Thyroid gland (tissue), 4 donors: ENCODE data around the gene LGALS4. TPM values are rescaled to one million over a fixed set of nuclear protein-coding genes. Genes with fewer than 3 reads are reported as not detected.
"Not testable (repeated sequence)": the region's sequence is repeated elsewhere in the genome, so short reads cannot be mapped to it uniquely, and the experiment has no call there.

Source experiments
- DNase-seq, 2 donors: peaks; one replicate each; pipeline ENCODE4 v3.0.0-alpha.2; 2019
- H3K27ac ChIP-seq, 3 donors: fragments of 200-600 bp; sonication (generic); 1 replicate in 2 of 3; 2 replicates in 1 of 3; pipeline ENCODE4 v1.5.1; 2016 to 2019; ENCODE audit warnings: mild to moderate bottlenecking in 1 of 3, moderate library complexity in 1 of 3
- H3K27me3 ChIP-seq: fragments of 200-600 bp; sonication (generic); one replicate; pipeline ENCODE4 v1.5.1; 2019
- H3K36me3 ChIP-seq, 2 donors: fragments of 200-600 bp; sonication (generic); one replicate each; pipeline ENCODE4 v1.5.1; 2016 to 2019
- H3K4me1 ChIP-seq, 2 donors: fragments of 200-600 bp; sonication (generic); one replicate each; pipeline ENCODE4 v1.5.1; 2017 to 2019
- H3K4me3 ChIP-seq, 3 donors: fragments of 200-600 bp; sonication (generic); replicated peaks in 1 of 3; 1 replicate in 2 of 3; 2 replicates in 1 of 3; pipeline ENCODE4 v1.5.1; 2016; ENCODE audit warnings: mild to moderate bottlenecking in 1 of 3
- H3K9me3 ChIP-seq: fragments of 200-600 bp; sonication (generic); one replicate; pipeline ENCODE4 v1.5.1; 2017
- CTCF ChIP-seq, 6 experiments: fragments of 200-600 bp in 3 of 6; fragments of 450-650 bp in 3 of 6; sonication (generic) in 3 of 6; IDR thresholded peaks; one replicate each; pipeline ENCODE4 v1.5.1; 2016 to 2019; ENCODE audit warnings: antibody characterized with exemption in 6 of 6, mild to moderate bottlenecking in 2 of 6, inconsistent platforms in 1 of 6, moderate library complexity in 1 of 6
- POLR2A ChIP-seq, 2 donors: fragments of 450-650 bp; IDR thresholded peaks; one replicate each; pipeline ENCODE4 v1.6.1; 2017; ENCODE audit warnings: antibody characterized with exemption in 2 of 2, mild to moderate bottlenecking in 2 of 2, moderate library complexity in 1 of 2
- WGBS, 2 donors: methylation state at CpG; one replicate each; pipeline ENCODE4 v1.1.5; 2017; 5-methylcytosine and 5-hydroxymethylcytosine counted together
- intact Hi-C: fragments of 100-400 bp; cut with DNase I; formaldehyde crosslinking; loops from one replicate; pipeline ENCODE4 v1.15.1; 2023
- total RNA-seq, 4 donors: library from RNA; depleted of rRNA; stranded (reverse); fragments of >200 nt; gene quantifications; one replicate each; pipeline ENCODE4 v1.2.3, GENCODE V29; 2016

Gene LGALS4
- total RNA-seq, 4 donors from 2014 or later = 1.6 TPM; not detected in 2

- DNase-seq = no peak
- intact Hi-C loops = no loop called here
- 92 to 95% methylated on average over 10 of the region's 10 CpGs for WGBS, 2 donors
- no peak overlapping the region for H3K4me3 ChIP-seq
- H3K27ac ChIP-seq = no peak overlapping the region
- no peaks in the 10 kb centered on the region for H3K9me3 ChIP-seq
- H3K36me3 ChIP-seq = no peaks in the 10 kb centered on the region
- TF ChIP-seq CTCF (IDR thresholded peaks at IDR 0.05) = no peak
- no peak for TF ChIP-seq POLR2A (IDR thresholded peaks at IDR 0.05)
- H3K4me1 ChIP-seq = no peaks in the 10 kb centered on the region
- H3K27me3 ChIP-seq = no peaks in the 10 kb centered on the region
These were observed 13.6 kb downstream of the LGALS4 start for GRCh38 chr19:38799104-38799503.

DNA sequence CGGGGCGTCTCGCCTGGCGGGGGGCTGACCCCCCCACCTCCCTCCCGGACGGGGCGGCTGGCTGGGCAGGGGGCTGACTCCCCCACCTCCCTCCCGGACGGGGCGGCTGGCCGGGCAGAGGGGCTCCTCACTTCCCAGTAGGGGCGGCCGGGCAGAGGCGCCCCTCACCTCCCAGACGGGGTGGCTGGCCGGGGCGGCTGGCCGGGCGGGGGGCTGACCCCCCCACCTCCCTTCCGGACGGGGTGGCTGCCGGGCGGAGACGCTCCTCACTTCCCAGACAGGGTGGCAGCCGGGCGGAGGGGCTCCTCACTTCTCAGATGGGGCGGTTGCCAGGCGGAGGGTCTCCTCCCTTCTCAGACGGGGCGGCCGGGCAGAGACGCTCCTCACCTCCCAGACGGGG, 15.0 kb downstream of the LGALS4 start:
- H3K36me3 ChIP-seq, intact Hi-C loops, DNase-seq, H3K4me1 ChIP-seq, H3K9me3 ChIP-seq, H3K27ac ChIP-seq, H3K27me3 ChIP-seq, H3K4me3 ChIP-seq: not testable (repeated sequence)
- no CpG with 5 or more reads among the region's 33 CpGs for WGBS, 2 donors

GRCh38 chr19:38796154-38796553, 16.6 kb downstream of the LGALS4 start:
- H3K36me3 ChIP-seq = no peaks in the 10 kb centered on the region
- no peaks in the 10 kb centered on the region for H3K27me3 ChIP-seq
- intact Hi-C loops = no loop called here
- H3K4me1 ChIP-seq = peaks cover 0 to 13% of the 10 kb centered on the region in 2 donors
- WGBS, 2 donors = 45 to 46% methylated on average over 2 of the region's 2 CpGs
- H3K27ac ChIP-seq = no peak overlapping the region
- no peaks in the 10 kb centered on the region for H3K9me3 ChIP-seq
- no peak for DNase-seq
- no peak overlapping the region for H3K4me3 ChIP-seq
- TF ChIP-seq CTCF (IDR thresholded peaks at IDR 0.05) (no peak), POLR2A (IDR thresholded peaks at IDR 0.05) (no peak)

- no peak overlapping the region for H3K4me3 ChIP-seq
- 88 to 92% methylated on average over 4 of the region's 4 CpGs for WGBS, 2 donors
- H3K4me1 ChIP-seq = peaks cover 0 to 13% of the 10 kb centered on the region in 2 donors
- intact Hi-C loops = no loop called here
- DNase-seq = no peak
- no peaks in the 10 kb centered on the region for H3K9me3 ChIP-seq
- TF ChIP-seq POLR2A (IDR thresholded peaks at IDR 0.05) = no peak
- H3K27ac ChIP-seq = no peak overlapping the region
- H3K36me3 ChIP-seq = no peaks in the 10 kb centered on the region
- no peaks in the 10 kb centered on the region for H3K27me3 ChIP-seq
These were observed 17.2 kb downstream of the LGALS4 start for GRCh38 chr19:38795549-38795948.

DNA sequence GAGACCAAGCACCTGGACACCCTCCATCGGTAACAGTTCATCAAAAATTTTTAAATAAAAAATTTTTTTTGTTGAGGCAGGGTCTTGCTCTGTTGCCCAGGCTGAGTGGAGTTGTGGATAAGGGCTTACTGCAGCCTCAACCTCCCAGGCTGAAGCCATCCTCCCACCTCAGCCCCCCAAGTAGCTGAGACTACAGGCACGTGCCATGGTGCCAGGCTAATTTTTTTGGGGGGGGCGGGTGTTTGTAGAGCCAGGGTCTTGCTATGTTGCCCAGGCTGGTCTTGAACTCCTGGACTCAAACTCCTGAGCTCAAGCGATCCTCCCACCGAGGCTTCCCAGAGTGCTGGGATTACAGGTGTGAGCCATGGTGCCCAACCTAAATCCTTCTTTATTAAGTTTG, 19.1 kb downstream of the LGALS4 start:
- no peak for DNase-seq
- H3K4me3 ChIP-seq = no peak overlapping the region
- 92 to 95% methylated on average over 5 of the region's 5 CpGs for WGBS, 2 donors
- H3K27ac ChIP-seq = no peak overlapping the region
- intact Hi-C loops = no loop called here
- H3K27me3 ChIP-seq = no peaks in the 10 kb centered on the region
- no peaks in the 10 kb centered on the region for H3K9me3 ChIP-seq
- TF ChIP-seq CTCF (IDR thresholded peaks at IDR 0.05) (no peak), POLR2A (IDR thresholded peaks at IDR 0.05) (no peak)
- no peaks in the 10 kb centered on the region for H3K36me3 ChIP-seq
- peaks cover 0 to 13% of the 10 kb centered on the region in 2 donors for H3K4me1 ChIP-seq

- DNase-seq = no peak
- Histone ChIP-seq H3K27ac (no peak overlapping the region), H3K36me3 (no peaks in the 10 kb centered on the region), H3K4me1 (peaks cover 0 to 13% of the 10 kb centered on the region in 2 donors), H3K4me3 (no peak overlapping the region), H3K9me3 (no peaks in the 10 kb centered on the region), H3K27me3 (no peaks in the 10 kb centered on the region)
- WGBS, 2 donors = 76 to 80% methylated on average over 8 of the region's 8 CpGs
- intact Hi-C loops = no loop called here
- TF ChIP-seq CTCF (IDR thresholded peaks at IDR 0.05) (no peak), POLR2A (IDR thresholded peaks at IDR 0.05) (no peak)
These were observed 19.6 kb downstream of the LGALS4 start for GRCh38 chr19:38793177-38793576.
